Effector memory CD4-positive, alpha-beta T cell (primary cell): ENCODE data around the gene CDH22.
A peak's percentile ranks its signal among the peaks of the same experiment; 100 is the strongest.

Experiments
- DNase-seq, 3 donors: peaks; one replicate each; pipeline ENCODE4 v3.0.0-alpha.2; 2020
- H3K27ac ChIP-seq: 2 replicates; pipeline ENCODE4 v1.7.0; 2013; ENCODE audit warnings: mild to moderate bottlenecking, low read length, moderate library complexity; ENCODE audit not compliant: insufficient read depth, poor library complexity, severe bottlenecking
- H3K27me3 ChIP-seq: replicated peaks from 2 replicates; pipeline ENCODE4 v1.7.0; 2013; ENCODE audit warnings: mild to moderate bottlenecking, low read length; ENCODE audit not compliant: insufficient read depth, control insufficient read depth, poor library complexity, severe bottlenecking
- H3K36me3 ChIP-seq: 2 replicates; pipeline ENCODE4 v1.7.0; 2013; ENCODE audit warnings: mild to moderate bottlenecking, low read length, moderate library complexity; ENCODE audit not compliant: control insufficient read depth, insufficient read depth
- H3K4me1 ChIP-seq: 2 replicates; pipeline ENCODE4 v1.7.0; 2013; ENCODE audit warnings: low read length, mild to moderate bottlenecking; ENCODE audit not compliant: control insufficient read depth, insufficient read depth, poor library complexity, severe bottlenecking
- H3K4me3 ChIP-seq: 2 replicates; pipeline ENCODE4 v1.7.0; 2013; ENCODE audit warnings: low read length, low read depth, mild to moderate bottlenecking; ENCODE audit not compliant: insufficient read depth, poor library complexity, severe bottlenecking
- H3K9me3 ChIP-seq: 2 replicates; pipeline ENCODE4 v1.7.0; 2013; ENCODE audit warnings: mild to moderate bottlenecking, low read length, moderate library complexity; ENCODE audit not compliant: control insufficient read depth
- total RNA-seq, 3 donors: gene quantifications; one replicate each; lab custom pipeline; 2026; lab: John Stamatoyannopoulos, UW

Gene CDH22, protein sequence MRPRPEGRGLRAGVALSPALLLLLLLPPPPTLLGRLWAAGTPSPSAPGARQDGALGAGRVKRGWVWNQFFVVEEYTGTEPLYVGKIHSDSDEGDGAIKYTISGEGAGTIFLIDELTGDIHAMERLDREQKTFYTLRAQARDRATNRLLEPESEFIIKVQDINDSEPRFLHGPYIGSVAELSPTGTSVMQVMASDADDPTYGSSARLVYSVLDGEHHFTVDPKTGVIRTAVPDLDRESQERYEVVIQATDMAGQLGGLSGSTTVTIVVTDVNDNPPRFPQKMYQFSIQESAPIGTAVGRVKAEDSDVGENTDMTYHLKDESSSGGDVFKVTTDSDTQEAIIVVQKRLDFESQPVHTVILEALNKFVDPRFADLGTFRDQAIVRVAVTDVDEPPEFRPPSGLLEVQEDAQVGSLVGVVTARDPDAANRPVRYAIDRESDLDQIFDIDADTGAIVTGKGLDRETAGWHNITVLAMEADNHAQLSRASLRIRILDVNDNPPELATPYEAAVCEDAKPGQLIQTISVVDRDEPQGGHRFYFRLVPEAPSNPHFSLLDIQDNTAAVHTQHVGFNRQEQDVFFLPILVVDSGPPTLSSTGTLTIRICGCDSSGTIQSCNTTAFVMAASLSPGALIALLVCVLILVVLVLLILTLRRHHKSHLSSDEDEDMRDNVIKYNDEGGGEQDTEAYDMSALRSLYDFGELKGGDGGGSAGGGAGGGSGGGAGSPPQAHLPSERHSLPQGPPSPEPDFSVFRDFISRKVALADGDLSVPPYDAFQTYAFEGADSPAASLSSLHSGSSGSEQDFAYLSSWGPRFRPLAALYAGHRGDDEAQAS
- 0 reads per million in 3 donors for total RNA-seq

DNA sequence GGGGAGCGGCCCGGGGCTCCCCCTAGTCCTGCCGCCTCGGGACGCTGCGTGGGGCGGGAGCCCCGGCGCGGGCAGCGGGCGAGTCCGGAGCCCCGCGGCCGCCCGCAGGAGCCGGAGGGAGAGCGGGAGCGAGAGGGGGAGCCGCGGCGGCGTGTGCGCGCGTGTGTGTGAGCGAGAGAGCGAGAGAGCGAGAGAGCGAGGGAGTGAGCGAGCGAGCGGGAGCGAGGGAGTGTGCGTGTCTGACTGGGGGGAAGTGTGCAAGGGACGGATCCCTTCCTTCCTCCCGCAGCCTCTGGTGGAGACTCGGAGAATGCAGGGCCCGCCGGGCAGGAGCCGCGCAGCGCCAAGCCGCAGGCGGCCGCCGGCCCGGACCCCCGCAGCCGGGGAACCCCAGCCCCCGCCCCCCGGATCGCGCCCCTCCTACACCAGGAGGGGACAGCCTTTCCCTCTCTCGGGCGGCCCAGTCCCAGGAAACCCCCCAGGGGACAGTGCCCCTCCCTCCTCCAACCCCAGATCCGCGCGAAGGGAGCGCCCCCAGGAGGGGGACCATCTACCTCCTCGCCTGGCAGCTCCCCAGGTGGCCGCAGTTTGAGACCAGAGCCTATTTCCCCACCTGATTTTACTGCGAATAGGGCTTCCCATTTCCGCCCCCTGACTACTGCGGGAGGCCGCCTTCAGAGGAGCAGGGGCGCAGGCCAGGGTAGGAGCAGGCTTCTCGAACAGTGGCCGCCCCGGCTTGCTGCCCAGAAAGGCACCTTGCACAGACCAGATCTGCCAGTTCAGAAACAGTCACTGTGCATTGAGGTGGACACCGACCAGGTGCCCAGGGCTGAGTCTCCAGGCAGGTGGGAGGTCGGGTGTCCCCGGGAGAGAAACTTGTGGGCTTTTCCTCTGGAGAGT, at the start of gene CDH22:
TSS of gene CDH22 (minus strand) at position 241 of the 900 bp plus-strand sequence. CDS start 57,204 bp downstream, outside the sequence.
- H3K4me3 ChIP-seq = peak within 1 kb of the TSS; percentile 50
- peaks cover 47% of the 10 kb centered on the region for H3K27me3 ChIP-seq
- peak in 1 of 3 donors; percentile 16 for DNase-seq

DNA sequence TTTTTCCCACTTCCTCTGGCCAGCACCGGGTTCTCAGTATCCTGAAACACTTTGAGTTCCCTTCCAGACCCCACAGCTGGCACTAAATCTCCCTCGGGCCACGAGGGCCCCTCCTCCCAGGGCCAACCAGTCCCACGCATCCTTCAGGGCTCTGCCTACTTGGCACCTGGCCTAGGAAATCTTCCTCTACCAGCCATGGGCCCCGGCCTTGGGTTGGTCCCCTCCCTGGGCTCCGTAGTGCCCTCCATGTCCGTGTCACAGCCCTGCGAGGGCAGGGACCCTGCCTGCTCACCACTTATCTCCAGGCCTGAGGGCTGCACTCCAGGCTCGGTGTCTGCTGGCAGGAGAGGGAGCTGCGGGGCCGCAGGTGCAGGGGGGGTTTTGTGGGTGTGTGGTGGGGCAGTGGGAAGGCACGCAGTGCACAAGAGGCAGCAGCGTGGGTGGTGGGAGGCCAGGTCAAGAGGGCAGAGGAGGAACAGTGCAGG, 48.8 kb upstream of the CDH22 start:
- Histone ChIP-seq H3K36me3 (peaks cover 27% of the 10 kb centered on the region), H3K9me3 (no peaks in the 10 kb centered on the region), H3K27ac (peak overlapping the region; percentile 18), H3K27me3 (no peaks in the 10 kb centered on the region), H3K4me3 (no peak overlapping the region), H3K4me1 (peaks cover 35% of the 10 kb centered on the region)
- no peak for DNase-seq

More for the DNA sequence above, at the start of gene CDH22:
- H3K27ac ChIP-seq = no peak within 1 kb of the TSS
- H3K36me3 ChIP-seq = no peaks in the 10 kb centered on the region
- H3K4me1 ChIP-seq = peaks cover 14% of the 10 kb centered on the region
- H3K9me3 ChIP-seq = no peaks in the 10 kb centered on the region

DNA sequence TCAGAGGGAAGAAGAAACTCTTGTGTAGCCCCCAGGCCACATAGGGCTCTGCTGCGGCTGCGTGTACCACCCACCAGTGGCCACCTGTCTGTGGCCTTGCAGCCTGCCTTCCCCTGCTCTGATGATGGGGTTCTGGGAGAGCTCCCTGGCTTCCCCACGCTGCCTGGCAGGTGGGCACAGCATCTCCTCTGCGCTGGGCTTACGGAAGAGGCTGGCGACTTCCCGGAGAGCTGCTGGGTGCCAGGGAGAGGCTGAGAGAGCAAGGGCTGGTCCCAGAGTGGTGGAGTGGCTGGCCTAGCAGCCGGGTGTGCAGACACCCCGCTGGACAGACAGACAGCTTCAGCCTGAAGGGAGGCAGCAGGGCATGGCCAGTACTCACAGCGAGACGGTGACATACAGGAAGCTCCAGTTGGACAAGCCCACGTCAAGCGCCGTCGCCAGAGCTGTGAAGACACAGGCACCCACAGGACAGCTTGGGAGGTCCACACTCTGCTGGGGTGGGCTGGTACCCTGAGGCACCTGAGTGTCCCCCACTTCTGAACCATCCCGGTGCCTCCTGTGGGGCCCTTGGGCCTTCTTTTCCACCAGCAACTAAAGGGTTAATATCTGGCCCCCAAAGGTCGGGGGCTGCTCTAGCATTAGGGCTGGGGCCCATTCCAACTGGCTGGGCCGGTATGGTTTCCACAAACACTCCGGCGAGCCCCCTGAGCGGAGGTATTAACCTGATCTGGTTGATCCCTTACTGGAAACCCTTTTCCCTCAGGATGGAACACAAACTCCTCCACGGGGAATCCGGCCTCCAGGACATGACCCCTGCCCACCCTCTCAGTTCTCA, 48.1 kb upstream of the CDH22 start:
- Histone ChIP-seq H3K9me3 (no peaks in the 10 kb centered on the region), H3K4me1 (peaks cover 28% of the 10 kb centered on the region), H3K27me3 (no peaks in the 10 kb centered on the region), H3K27ac (peak overlapping the region; percentile 18), H3K36me3 (peaks cover 34% of the 10 kb centered on the region), H3K4me3 (no peak overlapping the region)
- no peak for DNase-seq

DNA sequence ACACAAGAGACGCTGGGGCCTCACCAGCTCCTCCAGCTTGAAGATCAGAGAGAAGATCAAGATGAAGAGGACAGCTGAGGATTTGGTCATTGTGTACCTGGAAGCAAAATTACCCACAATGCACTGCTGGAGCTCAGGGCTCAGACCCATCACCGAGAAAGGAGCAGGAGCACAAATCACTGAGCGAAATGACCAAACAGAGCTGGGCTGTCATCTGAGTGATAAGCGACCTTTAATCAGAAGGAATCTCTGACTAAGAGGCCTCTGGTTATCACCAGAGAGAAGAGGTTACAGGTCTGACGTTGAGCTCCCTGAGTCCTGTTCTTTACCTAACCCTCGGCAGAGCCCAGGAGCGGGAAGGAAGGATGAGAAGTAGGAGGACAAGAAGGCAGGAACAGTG, 47.5 kb upstream of the CDH22 start:
- no peak overlapping the region for H3K27ac ChIP-seq

DNA sequence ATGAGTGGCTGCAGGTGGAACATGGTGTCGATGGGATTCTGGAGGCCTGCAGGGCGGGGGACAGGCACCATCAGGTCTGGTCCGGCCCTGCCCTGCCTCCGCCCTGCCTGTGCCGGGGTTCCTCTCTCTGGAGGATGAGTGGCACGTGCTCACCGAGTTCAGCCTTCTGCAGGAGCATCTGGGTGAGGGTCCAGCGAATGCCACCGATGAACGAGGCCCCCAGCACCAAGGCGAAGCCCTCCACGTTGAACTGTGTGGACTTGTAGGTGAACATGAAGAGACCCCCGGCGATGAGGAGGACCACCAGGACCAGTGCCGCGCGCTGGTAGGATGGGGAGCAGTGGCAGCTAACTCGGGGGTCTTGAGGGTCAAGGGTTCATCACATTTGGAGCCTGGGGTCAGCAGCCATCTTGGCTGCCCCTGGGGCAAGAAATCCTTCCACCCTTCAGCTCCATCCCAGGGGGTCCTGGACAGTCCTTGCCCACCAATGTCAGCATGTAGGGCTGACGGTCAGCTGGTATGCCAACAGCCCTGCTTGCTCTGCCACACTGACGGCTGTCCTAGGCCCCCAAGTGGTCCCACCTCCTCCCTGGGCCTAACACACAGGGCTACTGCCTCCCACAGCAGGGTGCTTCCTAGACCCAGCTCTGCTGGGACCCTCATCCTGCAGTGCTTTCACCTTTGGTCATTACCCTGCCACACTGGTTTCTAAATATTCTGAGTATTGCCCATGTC, 46.8 kb upstream of the CDH22 start:
- Histone ChIP-seq H3K4me1 (peaks cover 18% of the 10 kb centered on the region), H3K4me3 (no peak overlapping the region), H3K27me3 (no peaks in the 10 kb centered on the region), H3K27ac (no peak overlapping the region), H3K9me3 (no peaks in the 10 kb centered on the region), H3K36me3 (peaks cover 45% of the 10 kb centered on the region)
- DNase-seq = no peak

More for the DNA sequence above, 47.5 kb upstream of the CDH22 start:
- peaks cover 22% of the 10 kb centered on the region for H3K4me1 ChIP-seq
- DNase-seq = no peak
- H3K9me3 ChIP-seq = no peaks in the 10 kb centered on the region
- H3K36me3 ChIP-seq = peaks cover 40% of the 10 kb centered on the region
- H3K4me3 ChIP-seq = no peak overlapping the region
- H3K27me3 ChIP-seq = no peaks in the 10 kb centered on the region

DNA sequence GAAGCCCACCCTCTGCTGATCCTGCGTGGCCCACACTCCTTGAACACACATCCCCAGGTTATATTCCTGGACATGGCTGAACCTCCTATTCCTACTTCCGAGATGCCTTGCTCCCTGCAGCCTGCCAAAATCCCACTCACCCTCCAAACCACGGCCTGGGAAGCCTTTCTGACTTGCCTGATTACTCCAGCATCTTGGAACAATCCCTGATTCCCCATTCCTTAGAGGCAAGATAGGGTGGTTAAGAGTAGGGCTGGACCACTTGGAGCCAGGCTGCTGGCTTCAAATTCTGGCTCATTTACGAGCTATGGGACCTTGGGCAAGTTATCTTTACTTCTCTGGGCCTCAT, 45.9 kb upstream of the CDH22 start:
- Histone ChIP-seq H3K4me3 (no peak overlapping the region), H3K36me3 (peaks cover 47% of the 10 kb centered on the region), H3K4me1 (peaks cover 15% of the 10 kb centered on the region), H3K27me3 (no peaks in the 10 kb centered on the region), H3K9me3 (no peaks in the 10 kb centered on the region), H3K27ac (no peak overlapping the region)
- DNase-seq = no peak

DNA sequence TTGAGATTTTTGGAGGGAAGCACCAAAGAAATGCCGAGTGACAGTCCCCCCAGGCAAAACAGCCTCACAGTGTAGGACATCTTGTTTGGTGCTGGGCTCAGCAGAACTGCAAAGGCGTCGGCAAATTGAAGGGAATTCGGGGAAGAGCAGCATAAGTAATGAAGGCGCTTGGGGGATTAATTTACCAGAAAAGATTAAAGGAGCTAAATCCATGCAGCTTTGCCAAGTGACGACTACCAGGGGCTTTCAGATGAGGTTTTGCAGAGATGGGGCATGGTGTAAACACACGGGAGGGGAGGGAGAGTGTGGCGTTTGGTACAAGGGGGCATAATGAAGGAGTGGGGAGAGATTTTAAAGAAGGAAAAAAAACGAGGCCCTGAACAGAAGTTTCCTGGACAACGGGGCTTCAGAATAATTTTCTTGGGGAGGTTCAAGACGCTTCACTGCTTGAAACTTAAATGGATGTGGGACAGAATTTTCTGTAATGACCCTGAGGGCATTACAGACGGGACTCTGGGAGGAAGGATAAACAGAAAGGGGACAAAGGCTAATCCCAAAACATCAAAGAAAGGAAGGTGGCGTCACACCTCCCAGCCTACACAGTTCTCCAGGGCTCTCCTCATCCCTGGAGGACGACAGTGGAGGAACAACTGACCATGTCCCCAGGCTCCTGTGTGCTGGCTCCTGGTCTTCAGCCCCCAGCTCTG, 45.4 kb upstream of the CDH22 start:
- peaks cover 12% of the 10 kb centered on the region for H3K4me1 ChIP-seq
- no peaks in the 10 kb centered on the region for H3K27me3 ChIP-seq
- no peak for DNase-seq
- H3K4me3 ChIP-seq = no peak overlapping the region
- no peak overlapping the region for H3K27ac ChIP-seq
- peaks cover 47% of the 10 kb centered on the region for H3K36me3 ChIP-seq
- H3K9me3 ChIP-seq = no peaks in the 10 kb centered on the region

DNA sequence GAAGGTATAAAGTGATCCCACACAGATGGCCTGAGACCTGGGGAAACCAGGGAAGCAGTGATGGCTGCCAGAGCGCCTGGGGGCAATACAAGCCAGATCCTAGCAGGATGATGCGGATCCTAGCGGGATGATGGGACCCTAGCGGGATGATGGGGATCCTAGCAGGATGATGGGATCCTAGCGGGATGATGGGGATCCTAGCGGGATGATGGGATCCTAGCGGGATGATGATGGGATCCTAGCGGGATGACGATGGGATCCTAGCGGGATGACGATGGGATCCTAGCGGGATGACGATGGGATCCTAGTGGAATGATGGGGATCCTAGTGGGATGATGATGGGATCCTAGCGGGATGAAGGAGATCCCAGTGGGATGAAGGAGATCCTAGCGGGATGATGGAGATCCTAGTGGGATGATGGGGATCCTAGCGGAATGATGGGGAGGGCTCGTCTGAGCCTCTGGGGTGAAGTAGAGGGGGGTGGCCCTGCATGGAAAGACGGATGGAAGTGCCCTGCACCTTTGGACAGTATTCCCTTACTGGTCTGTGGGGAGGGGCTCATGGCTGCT, 44.2 kb upstream of the CDH22 start:
- Histone ChIP-seq H3K4me3 (no peak overlapping the region), H3K27me3 (no peaks in the 10 kb centered on the region), H3K9me3 (no peaks in the 10 kb centered on the region), H3K27ac (no peak overlapping the region), H3K4me1 (peaks cover 11% of the 10 kb centered on the region), H3K36me3 (peaks cover 37% of the 10 kb centered on the region)
- DNase-seq = no peak
